ENCODE data around the gene GJA5. TPM values are rescaled to one million over a fixed set of nuclear protein-coding genes. Genes with fewer than 3 reads are reported as not detected.
"Not testable (repeated sequence)": the region's sequence is repeated elsewhere in the genome, so short reads cannot be mapped to it uniquely, and the experiment has no call there.

GJA5 gene
- total RNA-seq, 1 donor from 2014 or later = not detected

GRCh38 chr1:147752511-147752910 lies 7.9 kb downstream of the GJA5 start:
- Mint-ChIP-seq H3K27ac (no peak overlapping the region), H3K9me3 (no peaks in the 10 kb centered on the region), H3K27me3 (peaks cover 8% of the 10 kb centered on the region), H3K4me1 (no peaks in the 10 kb centered on the region), H3K36me3 (ENCODE audit: low read depth) (no peaks in the 10 kb centered on the region), H3K4me3 (no peak overlapping the region)
- intact Hi-C loops (cut with micrococcal nuclease) = no loop called here
- no peak for DNase-seq

GRCh38 chr1:147751346-147751745 lies 9.1 kb downstream of the GJA5 start:
- intact Hi-C loops (cut with micrococcal nuclease) = no loop called here
- H3K4me1 Mint-ChIP-seq = no peaks in the 10 kb centered on the region
- H3K27me3 Mint-ChIP-seq = peaks cover 16% of the 10 kb centered on the region
- no peak for DNase-seq
- no peaks in the 10 kb centered on the region for H3K9me3 Mint-ChIP-seq
- H3K4me3 Mint-ChIP-seq = no peak overlapping the region
- no peak overlapping the region for H3K27ac Mint-ChIP-seq
- no peaks in the 10 kb centered on the region for H3K36me3 Mint-ChIP-seq (ENCODE audit: low read depth)

GRCh38 chr1:147750618-147751217 lies 9.7 kb downstream of the GJA5 start:
- H3K36me3 Mint-ChIP-seq (ENCODE audit: low read depth) = no peaks in the 10 kb centered on the region
- no peaks in the 10 kb centered on the region for H3K9me3 Mint-ChIP-seq
- no peak overlapping the region for H3K27ac Mint-ChIP-seq
- no peak overlapping the region for H3K4me3 Mint-ChIP-seq
- no peak for DNase-seq
- H3K4me1 Mint-ChIP-seq = no peaks in the 10 kb centered on the region
- H3K27me3 Mint-ChIP-seq = peaks cover 18% of the 10 kb centered on the region
- intact Hi-C loops (cut with micrococcal nuclease) = no loop called here

- Mint-ChIP-seq H3K27me3 (peaks cover 13% of the 10 kb centered on the region), H3K36me3 (ENCODE audit: low read depth) (no peaks in the 10 kb centered on the region), H3K4me1 (no peaks in the 10 kb centered on the region), H3K9me3 (no peaks in the 10 kb centered on the region), H3K27ac (no peak overlapping the region), H3K4me3 (no peak overlapping the region)
- intact Hi-C loops (cut with micrococcal nuclease) = no loop called here
- DNase-seq = no peak
These were observed 10.6 kb downstream of the GJA5 start for GRCh38 chr1:147749792-147750191.

GRCh38 chr1:147748676-147749350 lies 11.6 kb downstream of the GJA5 start:
- no peak for DNase-seq
- peaks cover 13% of the 10 kb centered on the region for H3K27me3 Mint-ChIP-seq
- H3K9me3 Mint-ChIP-seq = no peaks in the 10 kb centered on the region
- no peak overlapping the region for H3K4me3 Mint-ChIP-seq
- H3K4me1 Mint-ChIP-seq = no peaks in the 10 kb centered on the region
- no peak overlapping the region for H3K27ac Mint-ChIP-seq
- no peaks in the 10 kb centered on the region for H3K36me3 Mint-ChIP-seq (ENCODE audit: low read depth)
- intact Hi-C loops (cut with micrococcal nuclease) = no loop called here

- DNase-seq = no peak
- Mint-ChIP-seq H3K36me3 (ENCODE audit: low read depth) (no peaks in the 10 kb centered on the region), H3K27ac (no peak overlapping the region), H3K27me3 (peaks cover 13% of the 10 kb centered on the region), H3K4me3 (no peak overlapping the region), H3K9me3 (no peaks in the 10 kb centered on the region), H3K4me1 (no peaks in the 10 kb centered on the region)
- intact Hi-C loops (cut with micrococcal nuclease) = no loop called here
These were observed 12.4 kb downstream of the GJA5 start for GRCh38 chr1:147747966-147748365.

- Mint-ChIP-seq H3K27ac (no peak overlapping the region), H3K4me3 (no peak overlapping the region), H3K9me3 (no peaks in the 10 kb centered on the region), H3K27me3 (peaks cover 13% of the 10 kb centered on the region), H3K4me1 (no peaks in the 10 kb centered on the region), H3K36me3 (ENCODE audit: low read depth) (no peaks in the 10 kb centered on the region)
- DNase-seq = no peak
- intact Hi-C loops (cut with micrococcal nuclease) = no loop called here
These were observed 15.1 kb downstream of the GJA5 start for GRCh38 chr1:147745271-147745670.

- Mint-ChIP-seq H3K36me3 (ENCODE audit: low read depth) (no peaks in the 10 kb centered on the region), H3K4me1 (no peaks in the 10 kb centered on the region), H3K27me3 (peaks cover 2% of the 10 kb centered on the region), H3K4me3 (no peak overlapping the region), H3K27ac (no peak overlapping the region), H3K9me3 (no peaks in the 10 kb centered on the region)
- DNase-seq = no peak
- intact Hi-C loops (cut with micrococcal nuclease) = no loop called here
These were observed 19.3 kb downstream of the GJA5 start for GRCh38 chr1:147741065-147741464.

GRCh38 chr1:147740391-147740790 lies 20.0 kb downstream of the GJA5 start:
- no peak for DNase-seq
- no peaks in the 10 kb centered on the region for H3K36me3 Mint-ChIP-seq (ENCODE audit: low read depth)
- no peak overlapping the region for H3K4me3 Mint-ChIP-seq
- no peaks in the 10 kb centered on the region for H3K9me3 Mint-ChIP-seq
- H3K27ac Mint-ChIP-seq = no peak overlapping the region
- intact Hi-C loops (cut with micrococcal nuclease) = no loop called here
- H3K27me3 Mint-ChIP-seq = peaks cover 2% of the 10 kb centered on the region
- H3K4me1 Mint-ChIP-seq = no peaks in the 10 kb centered on the region

GRCh38 chr1:147738739-147739476 lies 21.5 kb downstream of the GJA5 start:
- no peak for DNase-seq
- no peak overlapping the region for H3K4me3 Mint-ChIP-seq
- peaks cover 6% of the 10 kb centered on the region for H3K27me3 Mint-ChIP-seq
- peaks cover 7% of the 10 kb centered on the region for H3K4me1 Mint-ChIP-seq
- H3K27ac Mint-ChIP-seq = no peak overlapping the region
- no peaks in the 10 kb centered on the region for H3K9me3 Mint-ChIP-seq
- no peaks in the 10 kb centered on the region for H3K36me3 Mint-ChIP-seq (ENCODE audit: low read depth)
- intact Hi-C loops (cut with micrococcal nuclease) = no loop called here

- no peak for DNase-seq
- H3K27me3 Mint-ChIP-seq = peaks cover 6% of the 10 kb centered on the region
- no peak overlapping the region for H3K4me3 Mint-ChIP-seq
- peaks cover 7% of the 10 kb centered on the region for H3K4me1 Mint-ChIP-seq
- no peaks in the 10 kb centered on the region for H3K36me3 Mint-ChIP-seq (ENCODE audit: low read depth)
- no peak overlapping the region for H3K27ac Mint-ChIP-seq
- intact Hi-C loops (cut with micrococcal nuclease) = no loop called here
- H3K9me3 Mint-ChIP-seq = no peaks in the 10 kb centered on the region
These were observed 22.3 kb downstream of the GJA5 start for GRCh38 chr1:147738129-147738528.

GRCh38 chr1:147736883-147737282 lies 23.5 kb downstream of the GJA5 start:
- H3K9me3 Mint-ChIP-seq = no peaks in the 10 kb centered on the region
- no peak for DNase-seq
- H3K36me3 Mint-ChIP-seq (ENCODE audit: low read depth) = no peaks in the 10 kb centered on the region
- H3K27me3 Mint-ChIP-seq = peaks cover 12% of the 10 kb centered on the region
- H3K4me1 Mint-ChIP-seq = peaks cover 7% of the 10 kb centered on the region
- H3K4me3 Mint-ChIP-seq = no peak overlapping the region
- no peak overlapping the region for H3K27ac Mint-ChIP-seq
- intact Hi-C loops (cut with micrococcal nuclease) = no loop called here

- peaks cover 26% of the 10 kb centered on the region for H3K27me3 Mint-ChIP-seq
These were observed 25.0 kb downstream of the GJA5 start for GRCh38 chr1:147735423-147735822.

GRCh38 chr1:147734291-147734841 lies 26.0 kb downstream of the GJA5 start:
- H3K4me3 Mint-ChIP-seq; H3K9me3 Mint-ChIP-seq; H3K36me3 Mint-ChIP-seq (ENCODE audit: low read depth); H3K4me1 Mint-ChIP-seq; intact Hi-C loops (cut with micrococcal nuclease); H3K27ac Mint-ChIP-seq; DNase-seq: not testable (repeated sequence)
- peaks cover 32% of the 10 kb centered on the region for H3K27me3 Mint-ChIP-seq

More at GRCh38 chr1:147735423-147735822, 25.0 kb downstream of the GJA5 start:
- DNase-seq = no peak
- H3K27ac Mint-ChIP-seq = no peak overlapping the region
- intact Hi-C loops (cut with micrococcal nuclease) = no loop called here
- H3K36me3 Mint-ChIP-seq (ENCODE audit: low read depth) = no peaks in the 10 kb centered on the region
- H3K4me1 Mint-ChIP-seq = peaks cover 7% of the 10 kb centered on the region
- no peak overlapping the region for H3K4me3 Mint-ChIP-seq
- no peaks in the 10 kb centered on the region for H3K9me3 Mint-ChIP-seq

All from activated CD4-positive, alpha-beta T cell treated with anti-CD3 and anti-CD28 coated beads, Interleukin-2, amount 10 ng/mL, durations not matched to agents 24 days and 14 days (primary cell).